GM12891 (cell line): Measurements from ENCODE around the gene ICE2.

Experiments
- DNase-seq: peaks from one replicate; pipeline ENCODE4 v3.0.0; 2011; ENCODE audit warnings: low spot score; ENCODE audit not compliant: insufficient read length
- FAIRE-seq: peaks from 2 replicates; lab custom pipeline; 2011; peaks lifted over from hg19 to GRCh38; lab: Jason Lieb, UNC
- PAX5 ChIP-seq: IDR thresholded peaks from 2 replicates; pipeline ENCODE4 v1.6.1; 2011; ENCODE audit warnings: low read length, moderate library complexity, mild to moderate bottlenecking; ENCODE audit not compliant: insufficient read depth, severe bottlenecking
- POLR2A ChIP-seq: IDR thresholded peaks from 2 replicates; pipeline ENCODE4 v1.6.1; 2011; ENCODE audit warnings: low read depth, low read length, control low read depth
- POLR2AphosphoS5 ChIP-seq: IDR thresholded peaks from 2 replicates; pipeline ENCODE4 v1.6.1; 2011; ENCODE audit warnings: low read depth, low read length, control low read depth
- POU2F2 ChIP-seq: IDR thresholded peaks from 2 replicates; pipeline ENCODE4 v1.6.1; 2011; ENCODE audit warnings: low read depth, mild to moderate bottlenecking, control low read depth, low read length, moderate library complexity
- SPI1 ChIP-seq: IDR thresholded peaks from 2 replicates; pipeline ENCODE4 v1.6.1; 2011; ENCODE audit warnings: low read depth, low read length, control low read depth
- TAF1 ChIP-seq: IDR thresholded peaks from 2 replicates; pipeline ENCODE4 v1.6.1; 2011; ENCODE audit warnings: low read depth, low read length, control low read depth

Gene ICE2

GRCh38 chr15:60391722-60392315 lies 87.1 kb downstream of the ICE2 start:
- TF ChIP-seq POU2F2 (no peak), POLR2AphosphoS5 (no peak), TAF1 (no peak), SPI1 (no peak), PAX5 (no peak), POLR2A (no peak)
- DNase-seq, result no peak
- FAIRE-seq, result no peak

DNA sequence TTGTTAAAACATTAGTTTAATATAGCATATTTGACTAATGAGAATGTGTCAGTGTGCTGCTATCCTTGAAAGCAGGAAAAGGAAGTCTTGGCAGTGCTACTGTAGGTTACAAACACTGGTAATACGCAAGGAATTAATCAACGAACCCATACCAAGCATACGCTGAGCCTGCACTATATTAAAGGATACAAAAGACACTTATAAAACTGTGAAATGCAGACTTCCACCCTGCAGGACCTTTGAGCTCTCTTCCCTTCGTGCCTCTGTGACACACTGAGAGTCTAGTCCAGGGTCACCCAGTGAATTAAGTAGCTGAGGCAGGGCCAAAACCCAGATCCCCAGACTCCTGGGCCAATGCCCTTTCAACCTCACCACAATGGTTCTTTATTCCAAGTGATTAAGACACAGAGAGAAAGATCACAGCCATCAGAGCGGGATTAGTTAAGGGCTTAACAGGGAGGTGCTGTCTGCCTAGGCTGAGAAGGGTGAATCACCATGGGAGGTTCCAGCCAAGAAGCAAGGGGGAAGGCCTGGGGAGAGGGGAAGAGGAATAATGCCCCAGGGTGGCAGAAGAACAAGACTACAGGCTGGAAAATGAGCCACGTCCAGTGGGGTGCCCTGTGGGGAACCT lies 88.0 kb downstream of the ICE2 start:
- DNase-seq (no peak), FAIRE-seq (no peak)
- TF ChIP-seq POLR2AphosphoS5, result no peak
- no peak for TF ChIP-seq PAX5
- no peak for TF ChIP-seq POLR2A

- FAIRE-seq (no peak), DNase-seq (no peak)
- TF ChIP-seq PAX5, result no peak
- no peak for TF ChIP-seq SPI1
- no peak for TF ChIP-seq POLR2A
- TF ChIP-seq TAF1, result no peak
- no peak for TF ChIP-seq POLR2AphosphoS5
- TF ChIP-seq POU2F2, result no peak
Measured at GRCh38 chr15:60390231-60390630, 88.7 kb downstream of the ICE2 start.

DNA sequence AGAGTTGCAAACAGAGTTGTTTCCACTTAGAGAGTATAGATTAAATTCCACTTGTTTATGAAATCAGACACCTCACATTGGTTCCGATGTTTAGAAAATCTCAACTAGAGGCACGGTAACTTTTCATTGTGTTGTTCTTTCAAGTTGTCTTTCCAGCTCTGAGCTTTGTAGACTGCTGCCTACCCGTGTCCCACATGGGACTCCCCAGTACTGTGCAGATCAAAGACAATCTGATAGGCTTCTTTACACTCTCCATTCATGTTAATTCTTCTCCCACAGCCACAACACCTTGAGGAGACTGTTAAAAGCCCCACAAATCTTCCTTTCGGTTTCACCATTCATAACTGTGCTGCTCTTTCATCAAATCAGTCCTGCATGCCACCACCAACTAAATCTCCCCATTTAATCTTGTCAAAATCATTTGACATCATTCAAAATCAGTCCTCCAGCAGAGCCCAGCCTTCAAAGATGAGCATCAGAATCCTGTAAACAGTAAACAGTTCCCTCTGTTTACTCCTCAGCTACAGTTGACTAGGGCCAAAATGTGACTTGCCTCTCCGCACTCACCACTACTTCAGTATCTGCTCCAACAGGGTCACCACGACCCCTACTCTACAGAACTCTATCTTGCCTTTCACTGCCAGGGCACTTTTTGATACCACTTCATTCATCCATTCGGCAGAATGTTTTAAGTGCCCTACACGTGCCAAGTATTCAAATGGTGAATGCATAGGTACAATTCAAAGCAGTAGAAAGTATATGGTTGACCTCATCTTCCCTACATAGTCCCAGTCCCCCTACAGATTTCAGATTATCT lies 89.5 kb downstream of the ICE2 start:
- no peak for TF ChIP-seq PAX5
- no peak for TF ChIP-seq POLR2AphosphoS5
- DNase-seq (no peak), FAIRE-seq (no peak)

DNA sequence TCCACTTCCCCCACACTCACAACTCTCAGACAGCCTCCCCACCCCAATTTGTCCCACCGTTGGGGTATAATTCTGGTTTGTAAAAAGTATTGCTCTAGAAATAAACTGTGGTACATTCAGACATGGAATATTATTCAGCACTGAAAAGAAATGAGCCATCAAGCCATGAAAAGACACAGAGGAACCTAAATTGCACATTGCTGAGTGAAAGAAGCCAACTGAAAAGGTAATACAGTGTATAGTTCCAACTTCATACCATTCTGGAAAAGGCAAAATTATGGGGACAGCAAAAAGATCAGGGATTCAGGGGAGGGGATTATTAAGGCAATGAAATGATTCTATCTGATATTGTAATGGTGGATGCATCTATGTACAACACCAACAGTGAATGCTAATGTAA lies 91.6 kb downstream of the ICE2 start:
- DNase-seq (no peak), FAIRE-seq (peak; percentile 35)
- TF ChIP-seq POU2F2 (no peak), POLR2A (no peak), SPI1 (no peak), PAX5 (no peak), POLR2AphosphoS5 (no peak), TAF1 (no peak)

DNA sequence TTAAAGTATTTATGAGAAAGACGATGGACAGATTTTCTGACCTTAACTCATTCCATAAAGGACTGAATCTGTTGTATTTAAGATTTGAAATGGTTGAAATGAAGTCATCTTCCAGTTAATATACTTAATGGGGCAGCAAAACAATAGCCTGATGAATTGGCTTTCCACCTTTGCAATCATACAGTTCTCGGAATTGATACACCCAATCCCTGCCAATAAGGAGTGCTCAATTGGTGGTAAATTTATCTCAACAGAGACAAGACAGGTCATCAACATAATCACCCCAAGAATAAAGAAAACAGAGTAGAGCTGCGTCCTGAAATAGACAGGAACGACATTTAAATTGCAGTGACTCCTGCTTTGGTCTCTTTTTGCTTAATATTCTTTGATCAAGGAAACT lies 92.3 kb downstream of the ICE2 start:
- no peak for FAIRE-seq
- DNase-seq, result no peak
- TF ChIP-seq POU2F2 (no peak), POLR2A (no peak), PAX5 (no peak), SPI1 (no peak), TAF1 (no peak), POLR2AphosphoS5 (no peak)

DNA sequence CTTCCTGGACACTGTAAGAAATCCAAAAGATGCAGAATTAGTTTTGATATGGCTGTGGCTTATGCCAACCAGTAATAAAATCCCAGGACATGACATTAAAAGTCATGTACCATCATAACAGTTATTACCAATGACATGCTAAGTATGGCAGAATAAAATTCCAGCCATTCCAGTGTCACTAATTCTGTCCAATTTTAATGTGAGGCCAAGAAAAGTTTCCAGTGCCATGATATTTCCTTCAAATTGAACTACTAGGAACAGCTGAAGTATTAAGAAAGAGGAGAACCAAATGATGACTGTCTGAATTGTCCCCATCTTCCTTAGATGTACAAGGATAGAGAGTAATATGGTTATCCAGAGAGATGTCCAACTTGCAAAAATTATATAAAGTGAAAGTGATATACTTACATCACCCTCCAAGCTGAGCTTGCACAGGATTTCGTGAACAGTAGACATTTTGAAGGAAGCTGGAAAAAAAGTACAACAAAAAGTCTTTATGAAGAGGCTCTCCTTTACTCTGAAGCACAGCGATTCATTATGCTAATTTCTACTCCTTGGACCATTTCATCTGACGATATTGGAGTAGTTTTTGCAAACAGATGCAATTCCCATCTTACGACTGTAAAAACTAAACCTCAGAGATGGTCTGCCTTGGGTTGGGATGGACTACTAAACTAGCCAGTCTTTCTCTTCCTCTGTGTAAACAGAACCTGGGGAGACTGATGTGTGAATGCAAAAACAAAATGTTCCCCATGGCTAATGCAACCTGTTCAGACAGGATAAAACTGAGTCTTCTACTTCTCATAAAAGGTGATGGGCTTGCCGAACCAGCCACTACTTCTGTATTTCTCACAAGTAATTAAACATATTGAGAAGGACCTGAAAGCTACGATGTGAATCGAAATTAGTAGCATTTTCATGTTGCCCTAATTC lies 93.1 kb downstream of the ICE2 start:
- DNase-seq (no peak), FAIRE-seq (no peak)
- no peak for TF ChIP-seq POLR2AphosphoS5
- TF ChIP-seq PAX5, result no peak
- no peak for TF ChIP-seq POU2F2
- TF ChIP-seq POLR2A, result no peak
- no peak for TF ChIP-seq TAF1

DNA sequence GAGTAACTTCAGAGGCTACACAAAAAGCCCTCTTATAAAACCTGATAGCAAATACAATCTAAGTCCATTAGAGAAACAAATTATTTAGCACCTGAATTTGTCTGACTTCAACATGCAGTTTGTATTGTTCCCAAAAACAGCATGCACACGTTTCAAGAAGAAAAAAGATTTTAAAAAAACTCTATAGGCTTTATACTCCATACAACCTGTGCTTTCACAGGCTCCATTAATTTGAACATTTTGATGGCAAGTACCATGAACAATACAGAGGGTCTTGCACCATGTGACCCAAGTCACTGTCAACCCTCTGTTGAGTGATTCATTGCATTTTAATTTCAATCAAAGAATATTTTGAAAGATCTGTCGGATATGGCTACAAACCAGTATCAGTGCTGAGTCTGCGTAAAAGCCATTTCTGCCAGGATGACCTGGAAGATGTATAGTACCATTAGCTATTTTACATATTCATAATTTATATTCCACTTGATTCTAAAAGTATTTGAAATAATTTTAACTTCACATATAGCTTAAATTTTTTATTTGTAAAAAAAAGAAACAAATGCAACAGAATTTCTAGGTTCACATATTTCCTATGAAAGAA lies 94.3 kb downstream of the ICE2 start:
- no peak for FAIRE-seq

DNA sequence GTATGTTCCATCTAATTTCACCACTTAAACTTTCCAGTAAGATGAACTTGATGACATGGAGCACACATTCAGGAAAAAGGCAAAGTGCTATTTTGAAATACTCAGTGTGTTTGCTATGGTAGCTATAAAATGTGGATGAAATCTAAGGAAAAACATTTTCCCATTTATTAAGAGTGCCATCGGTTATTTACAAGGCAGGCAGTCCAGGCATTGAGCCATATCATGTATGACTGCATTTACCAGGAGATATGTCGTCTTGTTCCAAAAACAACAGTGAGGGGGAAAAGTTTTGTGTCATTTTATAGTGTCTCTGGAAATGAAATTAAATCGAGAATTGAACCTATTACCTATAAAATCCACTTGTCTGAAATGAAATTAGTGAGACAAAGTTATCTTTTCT lies 94.9 kb downstream of the ICE2 start:
- DNase-seq (no peak), FAIRE-seq (no peak)
- TF ChIP-seq POU2F2, result no peak
- no peak for TF ChIP-seq PAX5
- TF ChIP-seq POLR2AphosphoS5, result no peak
- no peak for TF ChIP-seq POLR2A
- TF ChIP-seq TAF1, result no peak
- TF ChIP-seq SPI1, result no peak

More for the DNA sequence above, 94.3 kb downstream of the ICE2 start:
- DNase-seq, result no peak
- TF ChIP-seq PAX5, result no peak
- no peak for TF ChIP-seq POLR2AphosphoS5
- no peak for TF ChIP-seq SPI1
- no peak for TF ChIP-seq POLR2A
- TF ChIP-seq TAF1, result no peak
- TF ChIP-seq POU2F2, result no peak
